Muscle of arm (tissue), 14 donors: ENCODE measurements around the gene MINDY4. TPM values are rescaled to one million over a fixed set of nuclear protein-coding genes. Genes with fewer than 3 reads are reported as not detected.

Source experiments
- DNase-seq: peaks from one replicate; pipeline ENCODE4 v3.0.0-alpha.2; 2013
- long read RNA-seq, 11 donors: transcript quantifications; one replicate each; lab custom pipeline, GENCODE V29; 2026
- polyA plus RNA-seq, 12 donors: library from polyadenylated mRNA; unstranded; fragments of 120-200 nt; gene quantifications; one replicate each; pipeline ENCODE4 v1.2.1, GENCODE V29; 2013; ENCODE audit not compliant: insufficient read length in 12 of 12

The MINDY4 gene
- 10 to 100 TPM in 1 of 12 donors, 1 to 10 TPM in 10, not detected in 1; 3.8 to 20.0 (median 5.3) TPM for polyA plus RNA-seq
- long read RNA-seq, donor 1, result 0 reads
- long read RNA-seq, donor 2, result 0 reads
- long read RNA-seq, donor 3, partial matches to known transcripts, result 0 of 1 reads
- long read RNA-seq, donor 3, other reads (novel, unspliced or antisense), result 0 of 1 reads
- long read RNA-seq, donor 4, result 0 reads
- long read RNA-seq, donor 5, result 0 reads
- long read RNA-seq, donor 6, partial matches to known transcripts, result 0 of 1 reads
- long read RNA-seq, donor 6, other reads (novel, unspliced or antisense), result 0 of 1 reads
- long read RNA-seq, donor 7, result 0 reads
- long read RNA-seq, donor 8, result 0 reads
- long read RNA-seq, donor 9, result 0 reads
- long read RNA-seq, donor 10, result 0 reads
- long read RNA-seq, donor 11, result 0 reads

GRCh38 chr7:30771174-30771879 is at the start of gene MINDY4:
Gene MINDY4 (plus strand): TSS chr7:30771417. CDS start chr7:30771494, 77 bp downstream.
- peak; percentile 84 for DNase-seq

- DNase-seq, result no peak
Observed at GRCh38 chr7:30722187-30722586, 49.0 kb upstream of the MINDY4 start.

DNA sequence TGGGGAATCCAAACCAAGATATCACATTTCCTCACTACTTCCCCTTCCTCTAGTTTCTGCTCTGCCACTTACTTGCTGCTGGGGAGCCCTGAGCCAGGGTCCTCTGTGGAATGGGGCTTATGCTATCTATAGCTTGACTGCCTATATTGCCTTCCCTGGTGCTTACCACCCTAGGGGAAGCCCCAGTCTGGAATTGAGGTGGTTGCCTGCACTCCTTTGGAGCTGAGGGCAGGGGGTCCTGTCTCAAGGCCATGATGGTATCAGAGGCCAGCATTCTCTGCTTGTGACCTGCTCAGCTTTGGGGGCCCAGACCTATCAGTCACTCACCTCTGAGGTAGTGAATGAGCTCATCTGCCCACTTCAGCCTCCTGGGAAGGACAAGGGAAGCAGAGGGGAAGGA is 48.5 kb upstream of the MINDY4 start:
- no peak for DNase-seq

- DNase-seq, result no peak
Observed at GRCh38 chr7:30723776-30724175, 47.4 kb upstream of the MINDY4 start.

GRCh38 chr7:30726296-30727006 is 44.8 kb upstream of the MINDY4 start:
- no peak for DNase-seq

DNA sequence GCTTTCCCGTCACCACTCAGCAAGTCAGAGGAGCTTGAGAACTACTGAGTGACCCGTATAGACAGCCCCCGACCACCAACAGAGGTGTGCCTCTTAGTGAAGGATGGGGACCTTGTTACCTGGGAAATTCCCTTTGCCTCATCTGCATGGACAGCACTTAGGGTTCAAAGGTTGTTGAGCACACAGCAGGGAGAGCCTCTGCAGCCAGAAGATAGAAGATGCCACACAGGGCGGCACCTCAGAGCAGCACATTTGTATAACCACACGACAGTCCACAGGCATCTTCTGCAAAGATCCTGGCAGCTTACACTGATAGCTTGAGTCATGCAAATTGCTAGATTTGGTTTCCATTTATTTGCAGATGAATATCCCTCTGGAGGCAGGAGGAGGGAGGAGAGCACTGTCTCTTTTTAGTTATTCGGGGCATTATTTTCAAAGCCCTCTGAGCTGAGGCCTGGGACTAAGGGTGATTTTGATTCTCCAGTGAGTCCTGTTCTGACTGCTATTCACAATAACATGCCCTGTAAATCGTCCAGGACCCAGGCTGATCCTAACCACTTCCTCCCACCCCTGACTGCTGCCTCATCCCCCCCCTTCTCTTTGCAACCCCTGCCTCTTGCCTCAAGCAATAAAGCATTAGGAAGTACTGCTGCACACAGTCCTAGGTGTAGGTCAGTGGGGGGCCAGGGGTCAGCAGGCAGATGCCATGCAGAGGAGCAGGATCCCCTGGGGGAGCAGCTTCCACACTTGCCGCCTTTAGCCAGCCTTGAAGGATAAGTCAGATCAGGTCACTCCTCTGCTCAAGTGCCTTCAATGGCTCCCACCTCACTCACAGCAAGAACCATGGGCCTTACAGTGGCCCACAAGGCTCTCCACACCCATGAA is 43.9 kb upstream of the MINDY4 start:
- DNase-seq, result no peak

DNA sequence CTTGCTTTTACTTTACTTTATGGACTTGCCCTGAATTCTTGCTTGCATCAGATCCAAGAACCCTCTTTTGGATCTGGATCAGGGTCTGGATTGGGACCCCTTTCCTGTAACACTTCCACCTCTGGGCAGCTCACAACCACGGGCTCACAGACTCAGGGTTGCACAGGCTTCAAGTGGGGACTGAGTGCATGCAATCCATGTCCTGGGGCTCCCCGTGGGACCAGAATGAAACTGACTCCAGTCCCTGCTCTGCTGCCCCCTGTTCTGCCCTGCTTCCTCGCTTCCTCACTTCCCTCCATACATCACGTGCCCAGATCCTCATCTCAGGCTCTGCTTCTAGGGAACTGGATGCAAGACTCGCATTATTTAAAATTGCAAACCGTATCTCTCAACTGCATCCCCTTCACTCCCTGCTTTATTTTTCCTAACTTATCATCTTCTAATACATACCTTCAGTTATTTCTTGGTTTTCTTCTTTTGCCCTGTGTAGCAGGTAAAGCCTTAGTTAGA is 42.6 kb upstream of the MINDY4 start:
- DNase-seq, result no peak

DNA sequence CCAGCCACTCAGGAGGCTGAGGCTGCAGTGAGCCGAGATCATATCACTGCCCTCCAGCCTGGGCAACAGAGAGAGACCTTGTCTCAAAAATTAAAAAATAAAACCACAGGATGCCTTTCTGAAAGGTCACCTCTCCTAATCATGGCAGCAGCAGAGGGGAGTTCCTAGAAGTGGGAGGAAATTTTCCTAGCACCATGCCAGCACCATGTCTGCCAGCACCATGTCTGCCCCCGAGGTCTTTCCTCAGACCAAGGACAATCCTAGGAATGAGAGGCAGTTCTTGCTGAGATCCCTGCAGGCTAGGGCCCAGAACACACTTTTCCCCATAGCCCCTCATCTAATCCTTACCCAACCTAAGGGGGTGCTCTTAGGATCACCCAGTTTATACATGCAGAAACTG is 41.6 kb upstream of the MINDY4 start:
- DNase-seq, result no peak

- no peak for DNase-seq
Observed at GRCh38 chr7:30730097-30730496, 41.1 kb upstream of the MINDY4 start.

DNA sequence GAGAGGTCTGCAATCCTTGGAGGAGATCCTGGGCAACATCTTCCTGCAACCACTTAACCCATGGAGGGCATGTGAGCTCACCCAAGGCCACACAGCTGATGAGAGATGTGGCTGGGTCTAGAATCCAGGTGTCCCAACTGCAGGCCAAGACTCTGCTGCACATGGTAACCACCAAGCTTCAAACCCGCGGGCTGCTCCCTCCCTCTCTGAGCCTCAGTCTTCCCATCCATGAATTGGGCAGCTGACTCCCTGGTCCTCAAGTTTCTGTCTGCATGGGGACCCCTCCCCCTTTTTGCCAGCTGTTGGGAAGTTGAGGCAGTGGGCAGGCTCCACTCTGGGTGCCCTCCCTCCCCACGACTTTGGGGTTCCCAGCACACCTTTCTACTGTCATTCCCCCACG is 40.2 kb upstream of the MINDY4 start:
- DNase-seq, result no peak

GRCh38 chr7:30731581-30731980 is 39.6 kb upstream of the MINDY4 start:
- DNase-seq, result no peak

- no peak for DNase-seq
Observed at GRCh38 chr7:30732606-30733005, 38.6 kb upstream of the MINDY4 start.

- no peak for DNase-seq
Observed at GRCh38 chr7:30733216-30733615, 38.0 kb upstream of the MINDY4 start.

DNA sequence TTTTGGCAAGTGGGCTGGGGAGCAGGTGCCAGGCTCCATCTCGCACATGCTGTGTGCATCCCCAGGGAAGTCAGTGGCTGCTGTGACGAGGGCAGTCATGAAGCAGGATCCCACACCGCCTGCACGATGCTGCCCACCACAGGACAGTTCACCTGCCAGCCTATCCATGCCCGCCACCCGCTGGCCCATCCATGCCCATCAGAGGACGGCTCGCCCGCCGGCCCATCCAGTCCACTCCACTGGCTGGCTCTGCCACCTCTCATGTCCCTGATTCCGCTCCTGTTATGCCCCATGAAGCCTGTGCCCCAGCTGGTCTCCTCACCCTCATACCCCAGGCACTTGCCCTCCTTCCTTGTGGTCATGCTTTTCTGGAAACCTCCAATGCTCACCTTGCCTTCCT is 37.5 kb upstream of the MINDY4 start:
- DNase-seq, result no peak

DNA sequence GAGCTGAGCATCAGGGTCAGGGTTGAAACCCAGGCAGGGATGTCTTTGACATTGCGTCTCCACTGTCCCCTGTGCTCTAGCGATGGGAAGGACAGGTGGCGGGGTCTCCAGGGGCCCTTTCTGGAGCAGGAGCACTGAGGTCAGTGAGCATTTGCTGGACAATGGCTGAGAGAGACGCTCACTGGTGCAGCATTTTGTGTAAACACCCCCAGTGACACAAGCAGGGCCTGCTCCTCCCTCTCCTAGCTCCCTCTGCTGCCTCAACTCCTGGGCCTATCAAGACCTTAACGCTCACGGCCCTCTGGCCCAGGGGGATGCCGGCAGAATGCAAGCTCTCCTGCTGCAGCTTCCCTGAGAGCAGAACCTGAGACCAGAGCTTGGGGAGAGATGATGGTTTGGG is 36.7 kb upstream of the MINDY4 start:
- DNase-seq, result no peak

GRCh38 chr7:30735631-30736030 is 35.6 kb upstream of the MINDY4 start:
- DNase-seq, result no peak

DNA sequence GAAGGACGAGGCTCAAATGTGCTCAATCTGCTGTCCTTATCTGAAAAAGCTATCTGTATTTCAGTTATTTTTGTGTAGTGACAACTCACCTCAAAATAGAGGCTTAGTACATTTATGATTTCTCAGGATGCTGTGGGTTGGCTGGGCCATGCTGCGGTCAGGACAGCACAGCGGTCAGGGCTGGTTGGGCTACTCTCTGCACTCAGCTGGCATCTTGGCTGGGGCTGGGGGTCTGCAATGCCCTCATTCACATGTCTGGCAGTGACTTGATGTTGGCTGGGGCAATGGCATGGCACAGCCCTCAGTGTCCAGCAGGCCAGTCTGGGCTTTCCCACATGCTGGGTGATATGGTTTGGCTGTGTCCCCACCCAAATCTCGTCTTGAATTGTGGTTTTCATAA is 34.9 kb upstream of the MINDY4 start:
- DNase-seq, result no peak

- no peak for DNase-seq
Observed at GRCh38 chr7:30738026-30738915, 32.9 kb upstream of the MINDY4 start.

- no peak for DNase-seq
Observed at GRCh38 chr7:30739691-30740090, 31.5 kb upstream of the MINDY4 start.
